ENCODE results near the gene MKI67. TPM values are rescaled to one million over a fixed set of nuclear protein-coding genes. Genes with fewer than 3 reads are reported as not detected.

The MKI67 gene
- total RNA-seq, 1 experiment from 2014 or later, result 81.4 TPM

DNA sequence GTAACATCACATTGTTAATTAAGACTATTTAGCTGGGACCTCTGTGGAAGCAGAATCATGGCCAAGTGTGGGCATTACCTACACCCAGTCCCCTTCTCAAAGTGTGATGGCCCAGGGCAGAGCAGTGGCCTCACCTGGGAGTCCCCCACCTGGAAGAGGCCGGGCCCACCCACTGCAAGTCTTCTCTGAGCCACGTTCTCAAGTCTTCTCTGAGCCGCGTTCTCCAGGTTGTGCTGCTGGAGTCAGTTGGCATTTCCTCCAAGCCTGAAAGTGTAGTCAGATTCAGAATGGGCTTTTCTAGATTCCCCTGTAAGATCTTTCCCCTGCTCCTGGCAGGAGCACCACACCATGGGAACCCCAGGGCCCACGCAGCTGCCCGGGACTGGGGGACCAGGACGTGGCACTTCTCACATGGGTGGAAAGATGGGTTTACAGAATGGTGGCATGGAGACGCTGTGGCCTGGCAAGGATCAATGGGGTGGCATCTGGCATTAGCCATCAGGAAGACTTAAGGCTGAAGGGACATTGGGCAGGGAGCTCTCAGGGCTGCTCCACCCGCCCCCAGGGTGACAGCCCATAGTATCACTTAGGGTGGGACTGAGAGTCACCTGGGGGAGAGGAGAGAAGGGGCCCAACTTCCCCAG lies 68.0 kb downstream of the MKI67 start:
- peaks cover 64% of the 10 kb centered on the region for H3K36me3 Mint-ChIP-seq (ENCODE audit: insufficient read depth, unreplicated experiment)
- BruUV-seq (replicated peaks), result no TSS peak
- no peak overlapping the region for H3K4me3 Mint-ChIP-seq (ENCODE audit: unreplicated experiment)
- no peak for DNase-seq (ENCODE audit: unreplicated experiment)
- TF ChIP-seq, protein P1, sequence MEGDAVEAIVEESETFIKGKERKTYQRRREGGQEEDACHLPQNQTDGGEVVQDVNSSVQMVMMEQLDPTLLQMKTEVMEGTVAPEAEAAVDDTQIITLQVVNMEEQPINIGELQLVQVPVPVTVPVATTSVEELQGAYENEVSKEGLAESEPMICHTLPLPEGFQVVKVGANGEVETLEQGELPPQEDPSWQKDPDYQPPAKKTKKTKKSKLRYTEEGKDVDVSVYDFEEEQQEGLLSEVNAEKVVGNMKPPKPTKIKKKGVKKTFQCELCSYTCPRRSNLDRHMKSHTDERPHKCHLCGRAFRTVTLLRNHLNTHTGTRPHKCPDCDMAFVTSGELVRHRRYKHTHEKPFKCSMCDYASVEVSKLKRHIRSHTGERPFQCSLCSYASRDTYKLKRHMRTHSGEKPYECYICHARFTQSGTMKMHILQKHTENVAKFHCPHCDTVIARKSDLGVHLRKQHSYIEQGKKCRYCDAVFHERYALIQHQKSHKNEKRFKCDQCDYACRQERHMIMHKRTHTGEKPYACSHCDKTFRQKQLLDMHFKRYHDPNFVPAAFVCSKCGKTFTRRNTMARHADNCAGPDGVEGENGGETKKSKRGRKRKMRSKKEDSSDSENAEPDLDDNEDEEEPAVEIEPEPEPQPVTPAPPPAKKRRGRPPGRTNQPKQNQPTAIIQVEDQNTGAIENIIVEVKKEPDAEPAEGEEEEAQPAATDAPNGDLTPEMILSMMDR (IDR thresholded peaks at IDR 0.05; ENCODE audit: unreplicated experiment), result no peak
- no peaks in the 10 kb centered on the region for H3K27me3 Mint-ChIP-seq (ENCODE audit: insufficient read depth, unreplicated experiment)
- peaks cover 3% of the 10 kb centered on the region for H3K4me1 Mint-ChIP-seq (ENCODE audit: insufficient read depth, unreplicated experiment)
- no peaks in the 10 kb centered on the region for H3K9me3 Mint-ChIP-seq (ENCODE audit: unreplicated experiment)
- intact Hi-C loops (cut with micrococcal nuclease), result no loop called here
- no peak overlapping the region for H3K27ac Mint-ChIP-seq (ENCODE audit: low read depth, unreplicated experiment)
- ChIA-PET CTCF (interaction anchor here (0.7 to 3.6 kb wide), 5 partner anchors 11 to 152 kb away, joined by 3 to 14 read pairs (median 4); no protein-coding TSS in a partner anchor), POLR2A (interaction anchor here (0.7 to 9.2 kb wide), 2 partner anchors 9 to 13 kb away, joined by 3 to 216 read pairs; no protein-coding TSS in a partner anchor)

DNA sequence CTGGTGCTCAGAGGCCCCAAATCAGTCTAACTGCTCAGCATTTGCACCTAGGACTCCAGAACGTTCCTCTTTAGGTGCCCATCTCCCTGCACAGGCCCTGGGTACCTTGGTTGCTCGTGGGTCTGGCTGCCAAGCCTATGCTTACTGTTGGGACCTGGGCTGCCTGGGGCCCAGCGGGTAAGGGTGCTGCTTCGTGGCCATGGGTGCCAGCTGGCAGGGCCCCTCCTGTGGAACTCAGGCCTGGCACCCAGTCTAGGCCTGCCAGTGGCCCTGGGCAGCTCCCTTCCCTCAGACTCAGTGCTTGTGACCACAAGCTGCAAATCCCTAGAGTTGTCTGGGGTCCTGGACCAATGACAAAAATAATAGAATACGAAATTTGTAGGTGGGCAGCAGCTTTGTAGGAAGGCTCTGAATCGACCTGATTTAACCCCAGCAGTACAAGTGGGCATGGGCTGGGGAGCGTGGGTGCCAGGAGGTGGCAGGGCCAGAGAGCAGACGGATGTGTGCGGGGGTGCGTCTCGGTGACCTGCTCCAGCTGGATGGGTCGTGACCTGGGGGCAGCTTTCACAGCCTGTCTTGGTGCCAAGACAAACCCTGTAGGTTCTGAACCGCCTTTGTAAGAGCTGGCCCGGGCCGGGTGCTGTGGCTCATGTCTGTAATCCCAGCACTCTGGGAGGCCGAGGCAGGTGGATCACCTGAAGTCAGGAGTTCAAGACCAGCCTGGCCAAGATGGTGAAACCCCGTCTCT lies 69.7 kb downstream of the MKI67 start:
- DNase-seq (ENCODE audit: unreplicated experiment), result no peak
- ChIA-PET CTCF (interaction anchor here (1.4 to 3.6 kb wide), 3 partner anchors 13 to 95 kb away, joined by 7 to 14 read pairs (median 8); no protein-coding TSS in a partner anchor), POLR2A (interaction anchor here (9.2 kb wide), 1 partner anchor 7 kb away, joined by 216 read pairs; no protein-coding TSS in a partner anchor)
- no peak overlapping the region for H3K4me3 Mint-ChIP-seq (ENCODE audit: unreplicated experiment)
- H3K27ac Mint-ChIP-seq (ENCODE audit: low read depth, unreplicated experiment), result no peak overlapping the region
- H3K9me3 Mint-ChIP-seq (ENCODE audit: unreplicated experiment), result no peaks in the 10 kb centered on the region
- BruUV-seq (replicated peaks), result no TSS peak
- intact Hi-C loops (cut with micrococcal nuclease), result no loop called here
- no peaks in the 10 kb centered on the region for H3K27me3 Mint-ChIP-seq (ENCODE audit: insufficient read depth, unreplicated experiment)
- peaks cover 69% of the 10 kb centered on the region for H3K36me3 Mint-ChIP-seq (ENCODE audit: insufficient read depth, unreplicated experiment)
- no peaks in the 10 kb centered on the region for H3K4me1 Mint-ChIP-seq (ENCODE audit: insufficient read depth, unreplicated experiment)
- TF ChIP-seq, protein P1 (IDR thresholded peaks at IDR 0.05; ENCODE audit: unreplicated experiment), result no peak

DNA sequence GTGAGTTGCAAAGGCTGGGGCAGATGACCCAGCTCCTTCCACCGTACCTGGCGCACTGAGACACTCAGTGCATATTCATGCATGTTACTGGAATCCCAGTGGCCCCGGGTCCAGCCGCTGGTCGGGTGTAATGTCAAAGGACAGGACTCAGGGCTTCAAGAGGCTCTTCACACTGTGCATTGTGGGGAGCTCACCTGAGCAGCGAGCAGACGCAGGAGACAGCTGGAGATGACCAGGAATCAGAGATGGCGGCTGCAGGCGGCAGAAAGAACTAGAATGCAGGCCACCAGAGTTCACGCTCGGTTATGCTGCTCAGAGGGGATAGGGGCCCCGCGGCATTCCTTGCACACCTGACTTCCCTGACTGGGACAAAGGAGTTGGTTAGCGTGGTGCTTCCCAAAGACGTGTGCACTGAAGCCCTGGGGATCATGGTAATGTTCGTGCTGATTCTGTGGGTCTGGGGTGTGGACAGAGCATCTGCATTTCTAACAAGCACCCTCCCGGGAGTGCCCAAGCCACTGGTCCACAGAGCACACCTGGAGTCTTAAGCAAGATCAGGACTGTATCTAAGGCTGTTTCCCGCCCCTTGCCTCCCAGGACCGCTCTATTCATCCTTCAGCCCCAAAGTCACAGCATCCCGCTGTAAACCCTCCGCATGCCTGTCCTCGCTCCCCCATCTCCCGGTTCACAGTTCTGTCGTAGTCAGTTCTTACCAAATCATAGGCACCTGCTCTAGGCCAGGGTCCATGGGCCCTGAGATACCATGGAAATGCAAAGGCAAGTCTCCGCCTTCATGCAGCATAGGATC lies 71.0 kb downstream of the MKI67 start:
- CTCF ChIA-PET, result interaction anchor here (0.7 to 13.8 kb wide), 4 partner anchors 9 to 409 kb away, joined by 3 to 146 read pairs (median 5); no protein-coding TSS in a partner anchor
- H3K4me1 Mint-ChIP-seq (ENCODE audit: insufficient read depth, unreplicated experiment), result peaks cover 8% of the 10 kb centered on the region
- intact Hi-C loops (cut with micrococcal nuclease), result no loop called here
- TF ChIP-seq, protein P1 (IDR thresholded peaks at IDR 0.05; ENCODE audit: unreplicated experiment), result no peak
- POLR2A ChIA-PET, result interaction anchor here (1.3 to 1.6 kb wide), 2 partner anchors 8 to 11 kb away, joined by 4 to 5 read pairs; no protein-coding TSS in a partner anchor
- no TSS peak for BruUV-seq (replicated peaks)
- H3K27me3 Mint-ChIP-seq (ENCODE audit: insufficient read depth, unreplicated experiment), result no peaks in the 10 kb centered on the region
- no peak for DNase-seq (ENCODE audit: unreplicated experiment)
- H3K27ac Mint-ChIP-seq (ENCODE audit: low read depth, unreplicated experiment), result no peak overlapping the region
- H3K36me3 Mint-ChIP-seq (ENCODE audit: insufficient read depth, unreplicated experiment), result peaks cover 67% of the 10 kb centered on the region
- H3K9me3 Mint-ChIP-seq (ENCODE audit: unreplicated experiment), result no peaks in the 10 kb centered on the region
- H3K4me3 Mint-ChIP-seq (ENCODE audit: unreplicated experiment), result no peak overlapping the region
